Stimulated activated naive CD4-positive, alpha-beta T cell treated with Interleukin-2 at 50 U/mL for 16 hours (primary cell): Measurements from ENCODE around the gene GBE1.

Experiments used
- DNase-seq: peaks from one replicate; lab custom pipeline; 2025; lab: John Stamatoyannopoulos, UW

Gene GBE1

DNA sequence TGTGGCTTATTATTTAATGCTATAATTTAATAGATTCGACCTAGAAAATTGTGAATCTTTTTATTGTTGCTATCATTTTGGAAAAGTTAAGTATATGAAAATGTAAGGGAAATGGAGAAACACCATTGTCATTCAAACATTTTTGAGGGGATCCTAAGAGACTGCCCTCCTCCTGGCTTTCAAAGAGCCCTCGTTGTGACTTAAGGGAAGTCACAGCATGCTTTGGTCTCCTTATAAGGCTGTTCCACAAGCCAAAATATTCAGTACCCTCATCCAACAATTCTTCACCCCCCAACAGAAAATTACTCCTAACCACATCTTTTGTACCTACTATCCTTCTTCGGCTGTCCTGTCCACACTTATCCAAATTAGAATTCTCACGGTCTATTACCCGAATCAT lies 140.2 kb downstream of the GBE1 start:
- no peak for DNase-seq

GRCh38 chr3:81620849-81621248 lies 140.6 kb downstream of the GBE1 start:
- no peak for DNase-seq

- no peak for DNase-seq
Measured at GRCh38 chr3:81612768-81613167, 148.7 kb downstream of the GBE1 start.

- DNase-seq = no peak
Measured at GRCh38 chr3:81602781-81603180, 158.7 kb downstream of the GBE1 start.

- no peak for DNase-seq
Measured at GRCh38 chr3:81601707-81602305, 159.6 kb downstream of the GBE1 start.

- DNase-seq = no peak
Measured at GRCh38 chr3:81592101-81592500, 169.3 kb downstream of the GBE1 start.

DNA sequence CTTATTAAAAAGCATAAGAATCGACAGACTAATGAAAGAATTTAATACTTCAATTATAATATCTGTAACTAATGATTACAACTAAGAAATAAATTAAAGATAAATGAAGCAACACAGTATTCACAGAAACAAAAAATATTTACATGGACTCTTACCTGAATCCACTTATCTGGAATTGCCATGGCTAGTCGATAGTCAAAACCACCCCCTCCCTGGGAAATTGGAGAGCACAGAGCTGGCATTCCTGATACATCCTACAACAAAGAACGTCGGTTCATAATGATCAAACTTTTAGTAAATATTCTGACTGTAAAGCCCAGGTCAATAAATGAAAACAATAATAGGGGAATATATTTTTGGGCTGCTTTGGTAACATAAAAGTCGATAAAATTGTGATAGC lies 175.5 kb downstream of the GBE1 start:
- no peak for DNase-seq

DNA sequence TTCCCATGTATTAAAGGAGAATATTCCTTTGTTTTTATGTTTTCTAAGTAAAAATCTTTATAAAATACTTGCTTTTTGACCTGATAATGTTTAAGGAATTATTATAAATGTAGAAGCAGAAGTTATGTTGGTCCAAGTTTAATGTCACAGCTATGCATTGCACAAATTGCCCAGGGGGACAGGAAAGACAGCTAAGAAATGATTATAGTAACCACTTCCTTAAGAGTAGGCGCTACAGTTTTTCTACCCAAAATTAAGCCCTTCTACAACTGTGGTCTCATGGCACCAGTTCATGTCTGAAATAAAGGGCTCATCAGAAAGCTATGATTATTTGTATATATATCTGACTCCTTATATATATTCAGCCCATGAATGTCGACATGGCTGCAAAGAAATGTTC lies 176.4 kb downstream of the GBE1 start:
- no peak for DNase-seq

- DNase-seq = no peak
Measured at GRCh38 chr3:81581966-81582599, 179.4 kb downstream of the GBE1 start.

DNA sequence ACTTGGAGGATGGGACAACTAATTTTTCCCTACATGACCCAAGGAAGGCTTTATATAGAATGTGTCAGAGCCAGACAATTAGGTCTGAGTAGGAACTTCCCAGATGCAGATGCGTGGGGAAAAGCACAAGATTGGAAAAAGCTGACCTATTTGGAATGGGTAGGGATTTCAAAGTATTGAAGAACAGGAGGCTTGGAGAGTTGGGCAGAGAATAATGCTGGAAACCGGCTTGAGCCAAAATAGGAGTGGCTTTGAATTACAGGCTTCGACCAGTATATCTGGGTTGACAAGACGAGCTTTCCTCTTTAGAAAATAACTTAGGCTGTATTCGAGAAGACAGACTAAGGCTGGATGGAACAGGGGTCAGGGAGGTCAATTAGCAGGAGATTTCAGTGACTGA lies 181.1 kb downstream of the GBE1 start:
- DNase-seq = no peak

DNA sequence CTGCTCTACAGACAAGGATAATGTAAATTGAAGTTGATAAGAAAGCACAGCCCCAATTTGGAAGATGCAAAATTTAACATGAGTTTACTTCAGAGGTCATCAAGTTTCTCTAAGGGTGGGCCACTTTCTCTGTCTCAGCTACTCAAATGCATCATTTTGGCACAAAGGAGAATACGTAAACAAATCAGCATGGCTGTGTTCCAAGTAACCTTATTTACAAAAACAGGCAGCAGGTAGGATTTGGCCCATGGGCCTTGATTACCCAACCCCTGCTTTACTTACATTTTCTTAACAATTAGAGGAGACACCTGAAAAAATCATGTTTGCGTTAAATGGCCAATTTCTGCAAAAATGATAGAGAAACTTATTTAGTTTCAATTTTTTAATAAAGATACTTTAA lies 181.7 kb downstream of the GBE1 start:
- no peak for DNase-seq

GRCh38 chr3:81572201-81572756 lies 189.2 kb downstream of the GBE1 start:
- DNase-seq = no peak

DNA sequence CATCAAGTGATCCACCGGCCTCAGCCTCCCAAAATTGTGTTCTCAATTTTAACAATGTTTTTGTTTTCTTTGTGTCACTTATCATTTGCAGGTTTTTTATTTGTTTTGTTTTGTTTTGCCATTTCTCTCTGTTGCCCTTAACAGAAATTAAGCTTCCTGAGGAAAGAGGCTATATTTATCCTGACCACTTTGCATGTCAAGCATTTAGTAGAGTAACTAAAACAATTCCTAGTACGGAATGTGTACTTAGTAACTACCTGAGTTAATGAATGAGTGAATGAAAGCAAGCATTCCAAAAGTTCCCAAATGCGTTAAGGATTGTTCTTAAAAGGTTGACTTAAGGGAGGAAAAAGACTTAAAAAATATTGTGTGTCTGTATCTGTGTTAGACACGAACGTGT lies 193.1 kb downstream of the GBE1 start:
- no peak for DNase-seq

DNA sequence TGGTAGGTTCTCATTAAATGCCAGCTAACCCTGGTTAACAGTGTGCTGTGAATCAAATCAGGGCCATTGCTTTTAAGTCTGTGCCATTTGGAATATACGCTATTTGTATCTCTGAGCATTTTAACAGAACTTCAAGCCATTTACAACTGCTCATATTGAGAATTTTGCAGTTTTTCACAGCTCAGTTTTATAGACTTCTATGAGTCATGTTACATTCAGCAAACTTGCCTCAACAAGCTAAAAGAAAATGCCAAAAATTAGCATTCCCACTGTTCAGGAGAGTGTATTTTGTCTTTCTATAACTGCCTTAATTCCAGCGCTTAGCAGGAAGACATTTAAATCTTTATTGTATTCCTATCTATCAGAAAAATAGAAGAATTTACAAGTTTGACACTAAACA lies 196.4 kb downstream of the GBE1 start:
- DNase-seq = no peak

DNA sequence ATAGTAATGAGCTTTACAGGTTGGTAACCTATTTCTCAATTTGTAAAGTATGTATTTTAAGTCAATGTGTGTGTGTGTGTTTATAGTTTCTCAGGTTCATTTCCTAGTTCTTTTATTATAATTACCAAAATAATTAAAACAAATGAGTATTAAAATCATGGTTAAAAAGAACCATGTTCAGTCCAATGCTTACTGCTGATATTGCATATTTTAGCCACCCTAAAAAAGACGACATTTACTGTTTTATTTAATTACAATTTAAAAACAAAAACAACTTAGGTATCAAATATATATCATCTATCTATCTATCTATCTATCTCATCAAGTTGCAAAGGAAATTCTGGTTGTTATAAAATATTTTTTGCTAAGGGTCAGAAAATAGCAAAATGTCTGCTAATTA lies 203.3 kb downstream of the GBE1 start:
- DNase-seq = no peak

DNA sequence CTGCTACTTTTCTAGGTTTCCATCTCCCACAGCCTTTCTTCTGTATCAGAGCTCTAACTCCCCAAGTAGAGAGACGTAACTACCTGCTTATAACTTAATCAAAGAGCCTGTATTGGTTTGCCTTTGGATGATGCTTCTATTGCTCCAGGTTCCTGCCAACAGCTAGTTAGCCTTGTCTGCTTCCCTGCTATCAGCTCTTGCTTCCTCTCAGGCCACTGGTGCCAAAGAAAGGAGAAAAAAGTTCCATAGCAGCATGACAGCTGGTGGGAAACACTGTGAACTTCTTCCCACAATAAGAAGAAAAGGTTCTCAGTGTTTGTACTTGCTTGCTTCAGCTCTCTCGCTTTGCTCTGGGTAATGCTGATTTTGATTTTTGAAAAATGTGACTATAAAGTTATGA lies 206.6 kb downstream of the GBE1 start:
- DNase-seq = no peak

DNA sequence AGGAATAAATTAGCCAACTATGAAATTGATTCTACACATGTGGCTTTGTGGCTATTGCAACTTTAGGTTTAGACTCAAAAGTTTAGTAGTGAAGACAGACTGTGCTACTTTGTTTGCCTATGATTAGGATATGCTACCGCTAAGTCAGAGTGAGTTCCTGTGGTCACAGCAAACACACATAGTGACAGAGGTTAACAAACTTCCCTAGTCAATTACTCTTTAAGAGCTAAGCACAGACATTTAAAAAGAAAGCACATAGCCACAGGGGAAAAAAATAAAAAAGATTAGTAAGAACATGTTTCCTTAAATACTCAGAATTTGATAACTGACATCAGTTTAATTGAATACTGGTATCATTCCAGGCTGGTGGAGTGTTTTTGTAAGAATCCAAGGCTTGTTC lies 207.1 kb downstream of the GBE1 start:
- no peak for DNase-seq

GRCh38 chr3:81550415-81550814 lies 211.0 kb downstream of the GBE1 start:
- DNase-seq = no peak

DNA sequence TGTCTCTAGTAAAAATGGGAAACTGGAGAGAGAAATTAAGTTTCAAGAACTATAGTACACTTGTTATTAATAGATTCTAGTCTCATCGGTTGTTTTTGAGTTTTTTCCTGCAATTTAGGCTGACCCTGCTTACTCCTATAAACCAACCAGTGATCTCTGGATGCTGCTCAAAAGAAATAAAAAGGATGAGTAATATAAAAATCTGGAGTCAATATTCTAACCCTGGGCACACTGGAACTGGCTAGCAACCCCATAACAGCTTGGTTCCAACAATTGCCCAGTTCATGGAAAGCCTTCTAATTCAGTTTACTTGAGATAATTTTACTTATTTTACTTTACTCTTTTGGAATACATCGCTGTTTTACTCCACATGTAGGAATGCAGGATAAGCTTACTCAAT lies 211.6 kb downstream of the GBE1 start:
- DNase-seq = no peak

GRCh38 chr3:81549388-81549787 lies 212.1 kb downstream of the GBE1 start:
- DNase-seq = no peak

DNA sequence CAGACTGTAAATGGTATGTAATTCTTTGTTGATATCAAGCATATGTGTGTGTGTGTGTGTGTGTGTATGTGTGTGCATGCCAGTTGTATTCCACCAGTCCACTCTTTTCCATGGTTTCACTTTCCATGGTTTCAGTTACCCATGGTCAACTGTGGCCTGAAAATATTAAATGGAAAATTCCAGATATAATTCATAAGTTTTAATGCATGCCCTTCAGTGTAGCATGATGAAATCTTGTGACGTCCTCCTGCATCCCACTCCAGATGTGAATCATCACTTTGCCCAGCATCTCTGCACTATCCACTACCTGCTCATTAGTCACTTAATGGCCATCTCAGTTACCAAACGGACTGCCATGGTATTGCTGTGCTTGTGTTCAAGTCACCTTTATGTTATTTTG lies 215.9 kb downstream of the GBE1 start:
- no peak for DNase-seq

DNA sequence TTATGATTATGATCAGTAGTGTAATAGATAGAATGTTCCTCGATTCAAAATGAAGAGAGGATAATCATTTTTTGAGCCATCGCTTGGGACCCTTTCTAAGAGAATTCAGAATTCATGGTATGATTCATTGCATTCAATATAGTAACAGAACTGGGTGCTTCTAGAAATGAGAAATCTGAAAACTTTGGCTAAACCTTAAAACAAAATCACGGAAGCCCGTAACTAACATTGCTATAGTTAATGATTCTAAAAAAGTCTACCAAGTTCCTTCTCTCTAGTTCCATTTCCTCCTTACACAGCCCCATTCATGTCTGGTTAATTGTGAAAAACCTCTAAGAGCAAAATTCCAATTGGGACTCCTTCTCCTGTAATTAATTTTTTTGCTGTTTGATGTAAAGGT lies 217.1 kb downstream of the GBE1 start:
- DNase-seq = no peak

- no peak for DNase-seq
Measured at GRCh38 chr3:81540787-81541186, 220.7 kb downstream of the GBE1 start.

GRCh38 chr3:81531846-81532245 lies 229.6 kb downstream of the GBE1 start:
- no peak for DNase-seq
